ENCODE data around the gene REPS1.
A peak's percentile ranks its signal among the peaks of the same experiment; 100 is the strongest.
"Not testable (repeated sequence)": the region's sequence is repeated elsewhere in the genome, so short reads cannot be mapped to it uniquely, and the experiment has no call there.

The REPS1 gene

DNA sequence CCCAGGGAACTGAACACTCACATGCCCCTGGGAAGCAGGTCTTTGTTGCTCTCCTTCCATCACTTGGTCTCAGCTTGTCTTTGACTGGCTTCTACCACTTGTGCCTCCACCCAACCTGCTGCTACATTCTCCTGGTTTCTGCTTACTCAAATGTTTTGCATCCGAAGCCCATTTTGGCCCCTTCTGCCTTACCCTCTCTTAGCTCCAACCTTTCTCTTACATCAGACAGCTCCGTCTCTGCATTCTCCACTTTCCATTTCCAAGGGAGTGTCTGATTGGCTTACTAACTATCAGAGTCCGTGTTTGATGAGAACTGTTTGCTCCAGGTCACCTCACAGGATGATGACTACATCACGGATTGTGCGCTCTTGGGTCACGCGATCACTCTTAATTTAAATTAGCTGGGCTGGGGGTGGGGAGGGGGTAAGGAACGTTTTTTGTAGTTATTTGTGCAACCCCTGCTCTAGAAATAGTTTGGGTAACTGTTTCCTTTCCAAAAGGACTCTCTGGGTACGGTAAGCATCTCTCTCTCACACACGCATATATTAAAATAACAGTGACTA, 39.6 kb upstream of the REPS1 start:
- DNase-seq (ENCODE audit: low read depth): no peak
- TF ChIP-seq, protein P1, sequence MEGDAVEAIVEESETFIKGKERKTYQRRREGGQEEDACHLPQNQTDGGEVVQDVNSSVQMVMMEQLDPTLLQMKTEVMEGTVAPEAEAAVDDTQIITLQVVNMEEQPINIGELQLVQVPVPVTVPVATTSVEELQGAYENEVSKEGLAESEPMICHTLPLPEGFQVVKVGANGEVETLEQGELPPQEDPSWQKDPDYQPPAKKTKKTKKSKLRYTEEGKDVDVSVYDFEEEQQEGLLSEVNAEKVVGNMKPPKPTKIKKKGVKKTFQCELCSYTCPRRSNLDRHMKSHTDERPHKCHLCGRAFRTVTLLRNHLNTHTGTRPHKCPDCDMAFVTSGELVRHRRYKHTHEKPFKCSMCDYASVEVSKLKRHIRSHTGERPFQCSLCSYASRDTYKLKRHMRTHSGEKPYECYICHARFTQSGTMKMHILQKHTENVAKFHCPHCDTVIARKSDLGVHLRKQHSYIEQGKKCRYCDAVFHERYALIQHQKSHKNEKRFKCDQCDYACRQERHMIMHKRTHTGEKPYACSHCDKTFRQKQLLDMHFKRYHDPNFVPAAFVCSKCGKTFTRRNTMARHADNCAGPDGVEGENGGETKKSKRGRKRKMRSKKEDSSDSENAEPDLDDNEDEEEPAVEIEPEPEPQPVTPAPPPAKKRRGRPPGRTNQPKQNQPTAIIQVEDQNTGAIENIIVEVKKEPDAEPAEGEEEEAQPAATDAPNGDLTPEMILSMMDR (IDR thresholded peaks at IDR 0.05; ENCODE audit: low read depth, low read length, missing control alignments): no peak
- H3K4me3 ChIP-seq (ENCODE audit: low read depth, low read length): peak overlapping the region; percentile 72

DNA sequence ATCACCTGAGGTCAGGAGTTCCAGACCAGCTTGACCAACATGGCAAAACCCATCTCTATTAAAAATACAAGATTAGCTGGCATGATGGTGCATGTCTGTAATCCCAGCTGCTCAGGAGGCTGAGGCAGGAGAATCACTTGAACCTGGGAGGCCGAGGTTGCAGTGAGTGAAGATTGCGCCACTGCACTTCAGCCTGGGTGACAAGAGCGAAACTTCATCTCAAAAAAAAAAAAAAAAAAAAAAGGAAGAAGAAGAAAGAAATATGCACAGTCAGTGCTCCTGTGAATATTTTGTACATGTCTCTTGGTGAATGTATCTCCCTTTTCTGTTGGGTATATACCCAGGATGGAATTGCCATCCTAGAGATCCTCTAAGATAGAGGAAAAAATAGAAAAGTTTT, 37.4 kb upstream of the REPS1 start:
- not testable (repeated sequence) for H3K4me3 ChIP-seq (ENCODE audit: low read depth, low read length); DNase-seq (ENCODE audit: low read depth)

DNA sequence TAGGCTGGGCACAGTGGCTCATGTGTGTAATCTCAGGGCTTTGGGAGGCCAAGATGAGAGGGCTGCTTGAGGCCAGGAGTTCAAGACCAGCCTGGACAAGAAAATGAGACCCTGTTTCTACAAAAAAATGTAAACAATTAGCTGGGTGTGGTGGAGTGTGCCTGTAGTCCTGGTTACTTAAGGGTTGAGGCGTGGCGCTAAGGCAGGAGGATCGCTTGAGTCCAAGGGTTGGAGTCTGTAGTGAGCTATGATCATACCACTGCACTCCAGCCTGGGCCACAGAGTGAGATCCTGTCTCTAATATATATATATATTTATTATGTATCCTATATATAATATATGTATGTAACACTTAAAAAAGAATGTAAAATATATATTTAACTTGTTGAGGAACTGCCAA, 32.6 kb upstream of the REPS1 start:
- H3K4me3 ChIP-seq (ENCODE audit: low read depth, low read length): no peak overlapping the region
- no peak for DNase-seq (ENCODE audit: low read depth)
- TF ChIP-seq, protein P1 (IDR thresholded peaks at IDR 0.05; ENCODE audit: low read depth, low read length, missing control alignments): no peak

DNA sequence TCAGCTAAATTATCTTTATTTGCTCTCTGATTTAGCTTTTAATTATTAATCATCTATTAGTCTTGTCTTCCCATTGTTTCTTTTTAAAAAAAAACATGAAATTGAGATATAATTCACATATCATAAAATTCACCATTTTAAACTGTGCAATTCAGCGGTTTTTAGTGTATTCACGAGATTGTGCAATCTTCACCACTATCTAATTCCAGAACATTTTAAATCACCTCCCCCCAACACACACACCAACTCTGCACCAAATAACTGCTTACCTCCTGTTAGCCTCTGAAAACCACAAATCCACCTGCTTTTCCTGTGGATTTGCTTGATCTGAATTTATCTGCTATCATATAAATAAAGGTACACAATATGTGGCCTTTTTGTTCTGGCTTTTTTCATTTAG, 31.7 kb upstream of the REPS1 start:
- TF ChIP-seq, protein P1 (IDR thresholded peaks at IDR 0.05; ENCODE audit: low read depth, low read length, missing control alignments): no peak
- no peak overlapping the region for H3K4me3 ChIP-seq (ENCODE audit: low read depth, low read length)
- no peak for DNase-seq (ENCODE audit: low read depth)

DNA sequence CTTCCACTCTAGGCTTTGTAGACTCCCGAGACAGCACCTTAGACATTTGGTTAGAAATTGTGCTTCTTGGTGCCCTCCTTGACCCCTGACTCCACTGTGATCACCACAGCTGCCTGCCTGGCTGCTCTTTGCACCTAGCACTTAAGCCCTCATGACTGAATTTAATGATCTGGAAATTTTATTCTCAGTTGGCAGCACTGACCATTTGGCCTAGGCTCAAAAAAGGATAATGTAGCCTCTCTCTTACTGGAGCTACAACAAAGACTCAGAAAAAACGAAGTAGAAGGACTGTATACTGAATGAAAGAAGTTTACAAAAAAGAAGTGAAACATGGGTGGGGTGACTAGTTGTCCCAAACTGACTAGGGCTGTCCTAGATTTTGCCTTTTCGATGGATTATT, 29.2 kb upstream of the REPS1 start:
- no peak overlapping the region for H3K4me3 ChIP-seq (ENCODE audit: low read depth, low read length)
- no peak for DNase-seq (ENCODE audit: low read depth)
- TF ChIP-seq, protein P1 (IDR thresholded peaks at IDR 0.05; ENCODE audit: low read depth, low read length, missing control alignments): no peak

DNA sequence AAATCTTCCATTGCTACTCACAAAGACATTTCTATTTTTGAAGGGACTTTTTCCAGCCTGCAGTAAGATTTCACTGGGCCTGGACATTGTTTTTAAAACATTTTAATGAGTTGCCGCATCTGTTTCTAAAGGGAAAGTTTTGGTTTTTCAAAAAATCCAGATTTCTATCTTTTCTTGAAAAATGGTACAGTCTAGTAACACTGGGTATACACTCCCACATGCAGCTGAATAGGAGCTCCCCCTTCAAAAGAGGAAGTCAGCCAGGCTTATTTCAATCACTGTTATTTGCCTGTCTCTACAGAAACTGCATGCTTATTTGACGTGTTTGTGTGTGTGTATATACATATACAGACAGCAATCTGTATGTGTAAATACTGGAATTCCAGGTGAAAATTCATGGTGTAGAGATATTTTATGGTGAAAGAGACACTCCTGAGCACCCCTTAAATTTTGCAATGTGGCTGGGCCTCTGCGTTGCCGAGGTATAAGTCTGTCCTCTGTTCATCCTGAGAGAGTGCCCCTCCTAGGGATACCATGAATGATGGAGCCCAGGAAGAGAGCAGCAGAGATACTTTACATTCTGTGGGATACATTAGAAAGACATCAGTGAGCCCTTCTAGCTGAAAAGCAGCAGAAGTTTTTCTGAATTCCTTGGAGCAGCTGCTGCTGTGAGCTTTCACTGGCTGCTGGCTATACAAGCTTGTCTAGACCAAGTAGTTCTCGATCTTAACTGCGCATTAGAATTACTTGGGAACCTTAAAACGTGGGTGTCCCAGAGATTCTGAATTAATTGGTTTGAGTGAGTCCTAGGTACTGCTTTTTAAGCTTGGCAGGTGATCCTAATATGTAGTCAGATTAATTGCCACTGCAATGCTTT, 28.5 kb upstream of the REPS1 start:
- no peak overlapping the region for H3K4me3 ChIP-seq (ENCODE audit: low read depth, low read length)
- no peak for DNase-seq (ENCODE audit: low read depth)
- TF ChIP-seq, protein P1 (IDR thresholded peaks at IDR 0.05; ENCODE audit: low read depth, low read length, missing control alignments): no peak

DNA sequence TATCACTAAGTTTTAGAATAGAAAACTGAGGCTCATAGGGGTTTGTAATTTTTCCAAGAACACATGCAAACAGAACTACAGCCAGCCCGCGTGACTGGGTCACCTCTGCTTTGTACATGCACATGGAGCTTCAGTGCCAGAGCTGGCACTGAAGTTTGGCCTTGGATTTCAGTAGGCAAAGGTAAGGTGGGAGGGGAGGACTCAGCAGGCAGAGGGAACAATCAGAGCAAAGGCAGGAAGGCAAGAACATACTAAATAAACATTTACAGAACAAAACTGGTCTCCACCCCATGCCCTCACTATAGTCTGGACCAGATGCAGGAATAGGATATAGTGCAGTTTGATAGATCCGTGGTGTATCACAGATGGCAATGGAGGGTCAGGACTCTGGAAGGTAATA, 26.9 kb upstream of the REPS1 start:
- H3K4me3 ChIP-seq (ENCODE audit: low read depth, low read length): no peak overlapping the region
- no peak for DNase-seq (ENCODE audit: low read depth)
- TF ChIP-seq, protein P1 (IDR thresholded peaks at IDR 0.05; ENCODE audit: low read depth, low read length, missing control alignments): no peak

Data from GM12864 (cell line).